Heart right ventricle (tissue), 16 donors: ENCODE measurements around the gene CACNA2D4. TPM values are rescaled to one million over a fixed set of nuclear protein-coding genes. Genes with fewer than 3 reads are reported as not detected.

Experiments
- ATAC-seq, 8 donors: fragments of 200-7000 bp; cut with Tn5 transposase; one replicate each; pipeline ENCODE4 v1.9.1; 2020; ENCODE audit warnings: mild to moderate bottlenecking in 8 of 8, moderate library complexity in 8 of 8, moderate number of reproducible peaks in 1 of 8
- DNase-seq, 2 donors: peaks; one replicate each; pipeline ENCODE4 v3.0.0-alpha.2; 2020
- H3K27ac ChIP-seq, 10 donors: fragments of 200-600 bp; sonication (generic) in 2 of 10; one replicate each; pipeline versions ENCODE4 v1.5.0 to v1.8.0; 2020 to 2022; ENCODE audit warnings: mild to moderate bottlenecking in 3 of 10
- H3K27me3 ChIP-seq, 7 donors: fragments of 200-600 bp; one replicate each; pipeline ENCODE4 v1.8.0; 2021 to 2022; ENCODE audit warnings: mild to moderate bottlenecking in 2 of 7
- H3K36me3 ChIP-seq, 9 donors: fragments of 200-600 bp; sonication (generic) in 1 of 9; one replicate each; pipeline versions ENCODE4 v1.5.0 to v1.8.0; 2020 to 2022; ENCODE audit warnings: mild to moderate bottlenecking in 2 of 9
- H3K4me1 ChIP-seq, 9 donors: fragments of 200-600 bp; sonication (generic) in 1 of 9; one replicate each; pipeline versions ENCODE4 v1.5.0 to v1.8.0; 2020 to 2022; ENCODE audit warnings: mild to moderate bottlenecking in 4 of 9
- H3K4me3 ChIP-seq, 10 donors: fragments of 200-600 bp; sonication (generic) in 2 of 10; one replicate each; pipeline versions ENCODE4 v1.5.0 to v1.8.0; 2020 to 2022; ENCODE audit warnings: mild to moderate bottlenecking in 7 of 10, moderate library complexity in 2 of 10
- H3K9me3 ChIP-seq, 11 donors: fragments of 200-600 bp in 10 of 11; sonication (generic) in 2 of 11; one replicate each; pipeline versions ENCODE4 v1.5.0 to v1.8.0; 2013 to 2022; ENCODE audit warnings: mild to moderate bottlenecking in 2 of 11, control low read depth in 1 of 11, moderate library complexity in 1 of 11
- CTCF ChIP-seq, 9 donors: fragments of 200-600 bp; sonication (generic) in 2 of 9; IDR thresholded peaks; one replicate each; pipeline versions ENCODE4 v1.5.0 to v1.8.0; 2021 to 2022; ENCODE audit warnings: antibody characterized with exemption in 9 of 9, mild to moderate bottlenecking in 5 of 9, moderate library complexity in 1 of 9
- WGBS, 2 donors: extraction: QIAGEN DNeasy Blood & Tissue Kit; methylation state at CpG; one replicate each; pipeline ENCODE4 v1.1.7; 2013; ENCODE audit warnings: inconsistent platforms in 1 of 2; 5-methylcytosine and 5-hydroxymethylcytosine counted together
- intact Hi-C, 10 donors: fragments of 100-400 bp; cut with DNase I; formaldehyde crosslinking; loops; one replicate each; pipeline versions ENCODE4 v1.11.1 to v1.14.2; 2022
- polyA plus RNA-seq, 2 donors: library from polyadenylated mRNA; stranded (reverse); fragments of 200-250 nt; gene quantifications; one replicate each; pipeline ENCODE4 v1.2.3, GENCODE V29; 2013
- total RNA-seq, 10 donors: library from RNA; stranded (reverse); fragmentation: NEBNext Ultra II Directional in 3 of 10; extraction: Animal tissue kit (Norgen Biotek cat#: 25700) in 3 of 10; gene quantifications; one replicate each; pipeline versions ENCODE4 v1.2.1 to v1.2.4, GENCODE V29; 2021 to 2023
- donor health status: Arrhythmogenic right ventricular cardiomyopathy.
- donor health status: ischemic (EF 13 %, LVEDD 7.1; RV severe dilation, severe dysfunction).
- donor health status: healthy with polysubstance abuse.
- donor health status: DM: no; HTN: yes; CAD: no.
- donor health status: DM: no; HTN: no; CAD: no.
- donor health status: ischemic (EF 25% LVEDD 6.9; RV normal size, moderate dysfunction).
- donor health status: ischemic (EF 25% LVEDD 5.7; RV mildly dilated, moderate dysfunction).
- donor health status: healthy.
- donor health status: DM: yes; HTN: yes; CAD: no.
- donor health status: Ischemic cardiomyopathy.
- donor health status: ischemic (EF 35%, LVEDD 5.7; RV mildly dilated, moderate dysfunction).
- donor health status: nonischemic (EF 11% LVEDD 7.7; RV severe dilation, severe dysfunction).
- donor health status: DM: yes; HTN: yes; CAD: no.
- donor health status: PGD.
- donor health status: ischemic (EF 29% LVEDD 5.4; RV normal size, mild dysfunction).
- donor health status: nonischemic (EF 23%, LVEDD 6.1; RV moderate dilation, normal function).

CACNA2D4 gene
- total and polyA plus RNA-seq, 12 donors = 0.19 to 6.2 (median 0.95) TPM

- Histone ChIP-seq H3K4me3 (no peak overlapping the region), H3K27ac (no peak overlapping the region), H3K4me1 (peaks cover 0 to 15% (median 0%) of the 10 kb centered on the region in 9 donors), H3K27me3 (no peaks in the 10 kb centered on the region), H3K36me3 (peaks cover 0 to 67% (median 7%) of the 10 kb centered on the region in 9 donors), H3K9me3 (no peaks in the 10 kb centered on the region)
- intact Hi-C loops = no loop called here
- ATAC-seq (peak in 1 of 8 donors; percentile 44), DNase-seq (no peak)
- WGBS, 2 donors = 94 to 96% methylated on average over 5 of the region's 5 CpGs
- TF ChIP-seq CTCF (IDR thresholded peaks at IDR 0.05) = no peak
Measured at GRCh38 chr12:1962051-1963020, 43.9 kb upstream of the CACNA2D4 start.

GRCh38 chr12:1956716-1957115 is 38.3 kb upstream of the CACNA2D4 start:
- no peak for DNase-seq
- H3K36me3 ChIP-seq = peaks cover 0 to 54% (median 0%) of the 10 kb centered on the region in 9 donors
- no peak overlapping the region for H3K27ac ChIP-seq
- H3K4me1 ChIP-seq = no peaks in the 10 kb centered on the region
- H3K4me3 ChIP-seq = no peak overlapping the region
- no peaks in the 10 kb centered on the region for H3K9me3 ChIP-seq
- no peak for TF ChIP-seq CTCF (IDR thresholded peaks at IDR 0.05)
- no peak for ATAC-seq
- intact Hi-C loops = no loop called here
- 92% methylated on average over 3 of the region's 3 CpGs for WGBS, 2 donors
- H3K27me3 ChIP-seq = no peaks in the 10 kb centered on the region

- Histone ChIP-seq H3K9me3 (peaks cover 0 to 5% (median 0%) of the 10 kb centered on the region in 11 donors), H3K27me3 (no peaks in the 10 kb centered on the region), H3K36me3 (peaks cover 0 to 97% (median 7%) of the 10 kb centered on the region in 9 donors), H3K27ac (peak overlapping the region in 7 of 10 donors; percentile 15 to 68 (median 43)), H3K4me1 (peaks cover 0 to 12% (median 4%) of the 10 kb centered on the region in 9 donors), H3K4me3 (no peak overlapping the region)
- DNase-seq (peak in 1 of 2 donors; percentile 43), ATAC-seq (peak; percentile 52 to 85 (median 76))
- TF ChIP-seq CTCF (IDR thresholded peaks at IDR 0.05) = no peak
- 73 to 80% methylated on average over 15 of the region's 15 CpGs for WGBS, 2 donors
- intact Hi-C loops = no loop called here
Measured at GRCh38 chr12:1949771-1950470, 31.5 kb upstream of the CACNA2D4 start.

- H3K27ac ChIP-seq = peak overlapping the region in 2 of 10 donors; percentile 15 to 68
- 98% methylated on average over 11 of the region's 11 CpGs for WGBS, 2 donors
Measured at GRCh38 chr12:1948883-1949282, 30.4 kb upstream of the CACNA2D4 start.

More at GRCh38 chr12:1948883-1949282, 30.4 kb upstream of the CACNA2D4 start:
- intact Hi-C loops = no loop called here
- DNase-seq = no peak
- Histone ChIP-seq H3K27me3 (no peaks in the 10 kb centered on the region), H3K4me3 (no peak overlapping the region), H3K36me3 (peaks cover 0 to 89% (median 7%) of the 10 kb centered on the region in 9 donors), H3K4me1 (peaks cover 0 to 12% (median 4%) of the 10 kb centered on the region in 9 donors), H3K9me3 (peaks cover 0 to 10% (median 0%) of the 10 kb centered on the region in 11 donors)
- ATAC-seq = peak in 1 of 8 donors; percentile 21
- no peak for TF ChIP-seq CTCF (IDR thresholded peaks at IDR 0.05)
